GM18867 (cell line): ENCODE results near the gene GARNL3.

Experiments
- ATAC-seq: cut with Tn5 transposase; IDR thresholded peaks from one replicate; pipeline ENCODE4 v1.9.1; 2021; ENCODE audit warnings: mild to moderate bottlenecking, moderate library complexity; ENCODE audit not compliant: unreplicated experiment

Gene GARNL3

GRCh38 chr9:127264462-127265219 lies at the start of gene GARNL3:
Gene GARNL3 (plus strand): TSS chr9:127264774. CDS start chr9:127264878, 104 bp downstream.
- ATAC-seq = no peak

- no peak for ATAC-seq
Measured at GRCh38 chr9:127215268-127216209, 49.0 kb upstream of the GARNL3 start.

GRCh38 chr9:127216210-127216887 lies 48.2 kb upstream of the GARNL3 start:
- no peak for ATAC-seq

- no peak for ATAC-seq
Measured at GRCh38 chr9:127216888-127217217, 47.7 kb upstream of the GARNL3 start.

GRCh38 chr9:127218818-127219217 lies 45.8 kb upstream of the GARNL3 start:
- ATAC-seq = no peak

- ATAC-seq = no peak
Measured at GRCh38 chr9:127219520-127219919, 45.1 kb upstream of the GARNL3 start.

- ATAC-seq = no peak
Measured at GRCh38 chr9:127221695-127222094, 42.9 kb upstream of the GARNL3 start.

GRCh38 chr9:127222388-127223095 lies 42.0 kb upstream of the GARNL3 start:
- no peak for ATAC-seq

- ATAC-seq = no peak
Measured at GRCh38 chr9:127223266-127223665, 41.3 kb upstream of the GARNL3 start.

GRCh38 chr9:127223810-127224177 lies 40.8 kb upstream of the GARNL3 start:
- ATAC-seq = no peak

GRCh38 chr9:127224178-127224882 lies 40.2 kb upstream of the GARNL3 start:
- ATAC-seq = peak; percentile 58

- ATAC-seq = peak; percentile 52
Measured at GRCh38 chr9:127224883-127225739, 39.5 kb upstream of the GARNL3 start.

- no peak for ATAC-seq
Measured at GRCh38 chr9:127225801-127226625, 38.6 kb upstream of the GARNL3 start.

- ATAC-seq = no peak
Measured at GRCh38 chr9:127229691-127230417, 34.7 kb upstream of the GARNL3 start.

GRCh38 chr9:127231666-127232065 lies 32.9 kb upstream of the GARNL3 start:
- no peak for ATAC-seq

- ATAC-seq = no peak
Measured at GRCh38 chr9:127232833-127233549, 31.6 kb upstream of the GARNL3 start.

GRCh38 chr9:127233550-127233949 lies 31.0 kb upstream of the GARNL3 start:
- no peak for ATAC-seq
